ENCODE results near the gene CHRND. TPM values are rescaled to one million over a fixed set of nuclear protein-coding genes. Genes with fewer than 3 reads are reported as not detected.
A peak's percentile ranks its signal among the peaks of the same experiment; 100 is the strongest.

The CHRND gene
- total RNA-seq, 3 donors from 2014 or later (not counting 1 experiment from before 2014, with no cell fraction given): not detected

DNA sequence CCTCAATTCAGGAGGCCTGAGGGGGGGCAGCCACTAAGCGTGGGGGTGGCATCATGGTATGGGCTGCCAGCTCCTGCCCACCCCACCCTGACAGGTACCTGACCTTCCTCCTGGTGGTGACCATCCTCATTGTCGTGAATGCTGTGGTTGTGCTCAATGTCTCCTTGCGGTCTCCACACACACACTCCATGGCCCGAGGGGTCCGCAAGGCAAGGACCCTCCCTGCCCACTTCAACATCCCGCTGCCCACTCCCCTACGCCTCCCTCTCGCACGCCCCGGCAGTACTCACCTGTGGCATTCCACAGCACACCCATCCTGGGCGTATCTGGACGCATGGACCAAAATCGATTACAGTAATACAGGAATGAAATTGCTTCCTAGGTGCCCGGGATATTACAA is 17.5 kb downstream of the CHRND start:
- H3K27me3 Mint-ChIP-seq (ENCODE audit: low read depth in 2 of 2): peaks cover 0 to 8% of the 10 kb centered on the region in 2 donors
- H3K27ac Mint-ChIP-seq: no peak overlapping the region
- no peaks in the 10 kb centered on the region for H3K36me3 Mint-ChIP-seq
- H3K4me1 Mint-ChIP-seq: peaks cover 11 to 20% of the 10 kb centered on the region in 2 donors
- Histone ChIP-seq H3K9me3 (ENCODE audit: control insufficient read depth, insufficient read depth, low read length) (no peaks in the 10 kb centered on the region), H3K4me1 (ENCODE audit: control insufficient read depth, insufficient read depth, low read length) (peaks cover 13% of the 10 kb centered on the region), H3K36me3 (ENCODE audit: control insufficient read depth, insufficient read depth, low read length) (peaks cover 3% of the 10 kb centered on the region), H3K27me3 (ENCODE audit: control insufficient read depth, insufficient read depth, low read length) (no peaks in the 10 kb centered on the region), H3K4me3 (ENCODE audit: low read length) (no peak overlapping the region), H3K27ac (ENCODE audit: low read length) (no peak overlapping the region)
- ATAC-seq (no peak), DNase-seq (no peak)
- 93% methylated on average over 13 of the region's 14 CpGs for WGBS (ENCODE audit: insufficient coverage)
- intact Hi-C loops (cut with micrococcal nuclease): no loop called here
- H3K9me3 Mint-ChIP-seq: peaks cover 0 to under 1% of the 10 kb centered on the region in 2 donors
- no peak overlapping the region for H3K4me3 Mint-ChIP-seq
- TF ChIP-seq, protein P1, sequence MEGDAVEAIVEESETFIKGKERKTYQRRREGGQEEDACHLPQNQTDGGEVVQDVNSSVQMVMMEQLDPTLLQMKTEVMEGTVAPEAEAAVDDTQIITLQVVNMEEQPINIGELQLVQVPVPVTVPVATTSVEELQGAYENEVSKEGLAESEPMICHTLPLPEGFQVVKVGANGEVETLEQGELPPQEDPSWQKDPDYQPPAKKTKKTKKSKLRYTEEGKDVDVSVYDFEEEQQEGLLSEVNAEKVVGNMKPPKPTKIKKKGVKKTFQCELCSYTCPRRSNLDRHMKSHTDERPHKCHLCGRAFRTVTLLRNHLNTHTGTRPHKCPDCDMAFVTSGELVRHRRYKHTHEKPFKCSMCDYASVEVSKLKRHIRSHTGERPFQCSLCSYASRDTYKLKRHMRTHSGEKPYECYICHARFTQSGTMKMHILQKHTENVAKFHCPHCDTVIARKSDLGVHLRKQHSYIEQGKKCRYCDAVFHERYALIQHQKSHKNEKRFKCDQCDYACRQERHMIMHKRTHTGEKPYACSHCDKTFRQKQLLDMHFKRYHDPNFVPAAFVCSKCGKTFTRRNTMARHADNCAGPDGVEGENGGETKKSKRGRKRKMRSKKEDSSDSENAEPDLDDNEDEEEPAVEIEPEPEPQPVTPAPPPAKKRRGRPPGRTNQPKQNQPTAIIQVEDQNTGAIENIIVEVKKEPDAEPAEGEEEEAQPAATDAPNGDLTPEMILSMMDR (IDR thresholded peaks at IDR 0.05): no peak

DNA sequence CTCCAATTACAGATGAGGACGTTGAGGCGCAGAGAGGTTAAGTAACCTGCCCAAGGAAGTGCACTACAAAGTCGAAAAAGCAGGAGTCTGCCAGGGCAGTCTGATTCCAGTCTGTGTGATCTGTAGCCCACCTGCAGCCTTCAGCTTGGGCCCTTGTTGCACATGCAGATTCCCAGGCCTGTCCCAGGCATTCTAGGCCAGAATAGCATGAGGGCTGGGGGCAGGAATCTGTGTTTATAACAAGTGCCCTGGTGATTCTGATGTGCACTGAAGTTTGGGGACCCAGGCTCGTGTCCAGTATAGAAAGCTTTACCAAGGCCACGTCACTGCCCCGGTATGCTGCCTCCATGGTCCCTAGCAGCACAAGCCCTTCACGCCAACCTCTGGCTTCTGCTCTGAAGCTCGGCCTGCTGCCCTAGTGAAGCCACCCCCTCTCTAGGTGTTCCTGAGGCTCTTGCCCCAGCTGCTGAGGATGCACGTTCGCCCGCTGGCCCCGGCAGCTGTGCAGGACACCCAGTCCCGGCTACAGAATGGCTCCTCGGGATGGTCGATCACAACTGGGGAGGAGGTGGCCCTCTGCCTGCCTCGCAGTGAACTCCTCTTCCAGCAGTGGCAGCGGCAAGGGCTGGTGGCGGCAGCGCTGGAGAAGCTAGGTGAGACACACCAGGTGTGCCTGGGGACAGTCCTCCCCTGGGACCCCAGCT is 18.1 kb downstream of the CHRND start:
- no peaks in the 10 kb centered on the region for H3K27me3 ChIP-seq (ENCODE audit: control insufficient read depth, insufficient read depth, low read length)
- Mint-ChIP-seq H3K4me1 (peaks cover 16 to 23% of the 10 kb centered on the region in 2 donors), H3K4me3 (no peak overlapping the region), H3K36me3 (no peaks in the 10 kb centered on the region), H3K27ac (peak overlapping the region in 1 of 2 donors; percentile 20), H3K9me3 (peaks cover 0 to 2% of the 10 kb centered on the region in 2 donors), H3K27me3 (ENCODE audit: low read depth in 2 of 2) (peaks cover 0 to 4% of the 10 kb centered on the region in 2 donors)
- TF ChIP-seq, protein P1 (IDR thresholded peaks at IDR 0.05): no peak
- H3K9me3 ChIP-seq (ENCODE audit: control insufficient read depth, insufficient read depth, low read length): no peaks in the 10 kb centered on the region
- ATAC-seq (no peak), DNase-seq (no peak)
- peaks cover 3% of the 10 kb centered on the region for H3K36me3 ChIP-seq (ENCODE audit: control insufficient read depth, insufficient read depth, low read length)
- H3K4me3 ChIP-seq (ENCODE audit: low read length): no peak overlapping the region
- 96% methylated on average over 19 of the region's 19 CpGs for WGBS (ENCODE audit: insufficient coverage)
- peaks cover 11% of the 10 kb centered on the region for H3K4me1 ChIP-seq (ENCODE audit: control insufficient read depth, insufficient read depth, low read length)
- no peak overlapping the region for H3K27ac ChIP-seq (ENCODE audit: low read length)
- intact Hi-C loops (cut with micrococcal nuclease): no loop called here

DNA sequence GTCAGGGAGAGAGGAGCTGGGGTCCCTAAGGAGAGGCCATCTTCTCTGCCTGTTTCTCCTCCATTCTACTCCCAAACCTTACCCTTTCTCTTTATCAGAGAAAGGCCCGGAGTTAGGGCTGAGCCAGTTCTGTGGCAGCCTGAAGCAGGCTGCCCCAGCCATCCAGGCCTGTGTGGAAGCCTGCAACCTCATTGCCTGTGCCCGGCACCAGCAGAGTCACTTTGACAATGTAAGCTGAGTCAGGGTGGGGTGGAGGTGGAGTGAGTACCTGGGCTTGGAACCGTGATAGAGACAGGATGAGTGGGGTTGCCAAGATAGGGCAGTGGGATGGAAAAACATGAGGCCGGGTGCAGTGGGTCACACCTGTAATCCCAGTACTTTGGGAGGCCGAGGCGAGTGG is 18.7 kb downstream of the CHRND start:
- Histone ChIP-seq H3K4me3 (ENCODE audit: low read length) (no peak overlapping the region), H3K27ac (ENCODE audit: low read length) (no peak overlapping the region), H3K27me3 (ENCODE audit: control insufficient read depth, insufficient read depth, low read length) (no peaks in the 10 kb centered on the region), H3K4me1 (ENCODE audit: control insufficient read depth, insufficient read depth, low read length) (peaks cover 9% of the 10 kb centered on the region), H3K36me3 (ENCODE audit: control insufficient read depth, insufficient read depth, low read length) (peaks cover 3% of the 10 kb centered on the region), H3K9me3 (ENCODE audit: control insufficient read depth, insufficient read depth, low read length) (no peaks in the 10 kb centered on the region)
- TF ChIP-seq, protein P1 (IDR thresholded peaks at IDR 0.05): no peak
- Mint-ChIP-seq H3K36me3 (no peaks in the 10 kb centered on the region), H3K4me1 (peaks cover 22 to 27% of the 10 kb centered on the region in 2 donors), H3K4me3 (no peak overlapping the region), H3K9me3 (peaks cover 0 to 2% of the 10 kb centered on the region in 2 donors), H3K27ac (peak overlapping the region in 1 of 2 donors; percentile 20), H3K27me3 (ENCODE audit: low read depth in 2 of 2) (peaks cover 0 to 2% of the 10 kb centered on the region in 2 donors)
- intact Hi-C loops (cut with micrococcal nuclease): no loop called here
- 87% methylated on average over 4 of the region's 6 CpGs for WGBS (ENCODE audit: insufficient coverage)
- ATAC-seq (no peak), DNase-seq (no peak)
